COR-L47 (cell line): ENCODE measurements around the gene ACTL7A.
A peak's percentile ranks its signal among the peaks of the same experiment; 100 is the strongest.

Experiments
- DNase-seq: peaks from one replicate; lab custom pipeline; 2025; lab: John Stamatoyannopoulos, UW

ACTL7A gene

DNA sequence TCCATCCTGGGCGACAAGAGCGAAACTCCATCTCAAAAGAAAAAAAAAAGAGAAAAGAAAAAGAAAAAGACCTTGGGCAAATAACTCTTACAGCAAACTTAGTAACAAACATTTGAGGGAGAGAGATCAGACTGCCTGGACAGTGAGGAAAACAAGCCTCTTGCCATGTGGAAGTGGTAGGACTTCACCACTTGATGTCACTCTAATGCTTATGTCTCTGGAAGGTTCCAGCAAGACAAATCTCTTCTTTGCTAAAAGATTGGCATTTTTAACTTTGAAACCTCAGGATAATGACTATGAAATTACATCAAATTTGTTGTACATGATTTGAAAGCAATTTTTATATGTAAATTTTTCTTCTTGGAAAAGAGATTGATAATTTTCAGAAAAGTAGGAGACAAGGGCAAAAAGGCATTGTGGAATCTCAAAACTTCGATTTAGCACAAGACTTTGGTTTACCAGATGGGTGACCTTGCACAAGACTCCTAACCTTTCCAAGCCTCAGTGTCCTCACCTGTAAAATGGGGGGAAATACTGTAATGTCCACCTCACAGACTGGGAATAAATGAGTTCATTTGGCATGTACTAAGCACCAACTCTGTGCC lies 11.7 kb upstream of the ACTL7A start:
- peak; percentile 32 for DNase-seq

DNA sequence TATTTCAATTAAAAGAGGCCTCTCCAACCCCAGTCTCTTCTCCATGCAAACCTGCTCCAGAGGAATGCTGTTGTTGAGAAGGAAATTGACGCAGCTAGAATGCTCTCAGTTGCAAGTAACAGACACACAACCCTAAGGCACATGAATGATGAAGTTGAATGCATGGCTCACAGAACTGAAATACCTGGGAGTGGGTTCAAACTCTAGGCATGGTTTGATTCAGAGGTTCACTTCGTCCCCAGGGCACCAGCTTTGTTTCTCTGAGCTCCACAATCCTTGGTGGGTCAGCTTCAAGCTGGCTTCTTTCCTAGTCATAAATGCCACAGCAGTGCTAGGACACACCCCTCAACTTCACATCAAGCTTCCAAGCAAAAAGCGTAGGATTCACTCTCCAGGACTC lies 10.9 kb upstream of the ACTL7A start:
- DNase-seq: no peak

DNA sequence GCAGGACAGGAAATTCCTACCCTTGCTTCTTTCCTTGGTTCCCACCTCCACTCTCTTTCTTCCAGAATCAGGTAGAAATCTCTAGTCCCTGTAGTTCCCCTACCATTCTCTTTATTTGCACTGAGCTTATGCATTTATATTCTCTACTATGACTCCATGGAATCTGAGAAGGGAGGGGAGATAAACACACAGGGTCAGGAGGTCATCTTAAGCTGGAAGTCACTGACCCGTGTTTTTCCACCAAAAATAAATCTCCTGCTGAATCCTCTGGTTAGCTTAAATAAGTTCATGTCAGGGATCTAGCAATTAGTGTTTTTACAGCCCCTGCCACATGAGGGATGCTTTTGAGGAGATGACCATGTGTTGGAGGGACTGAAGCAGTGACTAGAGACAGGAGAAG lies 10.0 kb upstream of the ACTL7A start:
- no peak for DNase-seq

DNA sequence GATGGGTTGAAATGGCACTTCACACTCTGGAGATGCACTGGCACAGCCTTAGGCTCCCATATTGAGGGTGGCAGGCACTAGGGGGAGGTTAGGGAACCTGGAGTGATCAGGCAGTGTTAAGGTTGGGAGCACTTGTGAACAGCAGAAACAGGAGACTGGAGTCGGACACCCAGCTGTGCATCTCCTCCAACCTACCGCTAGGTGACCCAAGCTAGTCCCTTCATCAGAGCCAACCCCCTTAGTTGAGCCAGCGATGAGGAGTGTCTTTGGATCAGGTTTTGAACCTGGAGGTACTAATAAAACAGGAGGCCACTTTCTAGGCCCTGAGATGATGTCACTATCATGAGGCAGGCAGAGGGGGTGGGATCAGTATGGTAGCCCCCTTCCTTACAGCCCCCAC lies 8.0 kb upstream of the ACTL7A start:
- no peak for DNase-seq

DNA sequence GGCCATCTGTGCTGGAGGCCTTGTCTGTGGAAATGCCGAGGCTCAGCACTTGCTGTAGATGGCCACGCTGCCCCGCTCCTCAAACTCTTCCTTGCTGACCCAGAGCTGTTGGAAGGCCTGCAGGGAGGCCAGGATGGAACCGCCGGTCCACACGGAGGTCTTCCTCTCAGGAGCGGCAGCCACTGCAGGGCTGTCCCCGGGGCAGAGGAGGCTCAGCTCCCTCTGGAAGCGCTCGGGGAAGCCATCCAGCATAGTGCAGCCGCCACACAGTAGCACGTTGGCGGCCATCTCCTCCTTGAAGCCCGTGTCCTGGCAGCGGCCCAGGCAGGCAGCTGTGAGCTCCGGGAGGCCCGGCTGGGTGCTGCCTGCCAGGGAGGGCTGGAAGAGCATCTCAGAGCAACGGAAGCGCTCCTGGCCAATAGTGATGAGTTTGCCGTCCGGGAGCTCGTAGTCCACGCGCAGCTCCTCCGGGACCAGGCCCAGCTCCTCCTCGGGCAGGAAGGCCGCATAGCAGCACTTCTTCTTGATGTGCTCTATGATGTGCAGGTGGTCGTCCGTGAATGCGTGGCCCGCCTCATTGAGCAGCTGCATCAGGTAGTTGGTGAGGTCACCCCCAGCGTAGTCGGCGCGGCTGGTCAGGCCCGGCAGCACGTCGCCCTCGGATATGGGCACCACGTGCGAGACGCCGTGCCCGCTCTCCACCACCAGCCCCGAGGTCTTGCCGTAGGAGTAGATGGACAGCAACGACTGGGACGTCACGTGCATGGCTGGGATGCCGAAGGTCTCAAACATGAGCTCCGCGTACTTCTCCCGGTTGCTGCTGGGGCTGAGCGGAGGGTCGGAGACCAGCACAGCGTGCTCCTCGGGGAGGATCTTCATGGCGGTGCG lies 7.2 kb upstream of the ACTL7A start:
- peak; percentile 47 for DNase-seq

DNA sequence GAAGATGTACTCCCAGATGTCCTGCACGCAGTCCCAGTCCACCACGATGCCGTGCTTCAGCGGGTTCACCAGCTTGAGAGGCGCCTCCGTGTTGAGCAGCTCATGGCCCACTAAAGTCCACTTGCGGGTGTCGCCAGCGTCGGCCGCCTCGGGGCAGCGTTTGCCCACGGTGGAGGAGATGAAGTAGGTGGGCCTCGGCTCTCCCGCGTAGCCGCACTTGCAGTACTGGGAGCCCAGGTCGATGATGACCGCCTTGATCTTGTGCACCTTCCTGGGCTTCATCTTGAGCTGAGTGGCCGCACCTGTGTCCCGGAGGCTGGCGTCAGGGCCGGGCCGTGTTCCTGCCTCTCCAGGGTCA lies 6.6 kb upstream of the ACTL7A start:
- DNase-seq: no peak

DNA sequence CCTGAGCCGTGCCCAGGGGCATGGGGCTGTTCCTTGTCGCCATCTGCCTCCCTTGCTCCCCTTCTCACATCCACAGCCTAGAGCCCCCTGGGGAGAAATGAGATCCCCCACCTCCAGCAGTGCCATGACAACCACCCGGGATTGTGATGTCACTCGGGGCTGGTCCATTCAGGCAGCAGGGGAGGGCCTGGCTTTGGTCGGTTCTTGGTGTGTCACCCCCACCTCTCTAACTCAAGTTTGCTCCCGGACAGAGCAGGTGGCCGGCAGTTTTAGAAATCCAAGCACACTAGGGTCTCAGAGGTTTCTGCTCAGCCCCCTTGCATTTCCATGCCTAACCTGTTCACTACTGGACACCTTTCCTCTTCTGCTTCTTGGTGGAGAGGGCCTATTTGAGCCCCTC lies 6.2 kb upstream of the ACTL7A start, which contains the start of gene ACTL7B:
Gene ACTL7B, minus strand, starts transcription at position 99 of the 400 bp plus-strand sequence. Its CDS starts 56 bp downstream, at position 43.
- DNase-seq: no peak

DNA sequence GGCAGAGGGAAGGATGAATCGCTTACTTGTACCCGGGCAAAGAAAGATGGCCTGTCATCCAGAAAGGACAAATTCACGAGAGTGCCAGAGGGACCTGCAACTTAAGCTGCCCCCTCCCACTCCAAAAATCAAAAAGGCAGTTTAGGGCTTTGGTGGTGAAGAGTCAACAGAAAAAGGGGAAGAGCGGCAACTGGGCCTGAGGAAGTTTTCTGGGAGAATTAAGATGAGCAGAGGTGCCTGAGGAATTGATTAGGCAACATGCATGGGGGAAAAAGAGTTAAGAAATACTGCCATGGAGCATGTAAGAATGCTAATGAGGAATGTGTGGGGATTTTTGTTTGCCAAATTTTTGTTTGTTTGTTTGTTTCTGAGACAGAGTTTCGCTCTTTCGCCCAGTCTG lies 4.5 kb upstream of the ACTL7A start:
- no peak for DNase-seq

DNA sequence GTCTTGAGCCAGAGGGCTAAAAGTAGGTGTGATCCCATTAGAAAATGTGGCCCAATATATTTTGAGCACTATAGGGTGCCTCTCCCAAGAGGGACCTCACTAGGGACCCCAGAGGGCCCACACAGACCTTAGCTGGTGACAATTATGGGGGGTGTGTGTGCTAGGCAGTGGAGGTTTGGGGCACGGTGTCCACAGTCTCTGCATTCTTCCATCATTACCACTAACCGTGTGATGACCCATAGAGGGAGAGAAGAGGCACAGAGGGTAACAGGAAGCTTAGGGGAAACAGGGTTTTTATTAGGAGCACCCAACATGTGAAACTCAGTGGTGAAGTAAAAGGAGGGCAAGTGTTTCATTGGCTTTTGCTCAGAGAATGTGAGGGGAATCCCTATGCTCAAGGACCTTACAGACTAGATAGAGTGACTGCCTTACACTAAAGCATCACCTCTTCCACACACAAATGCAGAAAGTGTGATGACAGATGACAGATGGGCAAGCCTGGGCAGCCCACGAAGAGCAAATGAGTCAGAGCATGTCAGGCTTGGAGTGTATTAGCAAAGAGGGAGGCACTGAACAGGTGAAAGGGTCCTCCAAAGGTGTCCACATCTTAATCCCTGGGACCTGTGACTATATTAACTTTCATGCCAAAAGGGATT lies 2.5 kb upstream of the ACTL7A start:
- no peak for DNase-seq

DNA sequence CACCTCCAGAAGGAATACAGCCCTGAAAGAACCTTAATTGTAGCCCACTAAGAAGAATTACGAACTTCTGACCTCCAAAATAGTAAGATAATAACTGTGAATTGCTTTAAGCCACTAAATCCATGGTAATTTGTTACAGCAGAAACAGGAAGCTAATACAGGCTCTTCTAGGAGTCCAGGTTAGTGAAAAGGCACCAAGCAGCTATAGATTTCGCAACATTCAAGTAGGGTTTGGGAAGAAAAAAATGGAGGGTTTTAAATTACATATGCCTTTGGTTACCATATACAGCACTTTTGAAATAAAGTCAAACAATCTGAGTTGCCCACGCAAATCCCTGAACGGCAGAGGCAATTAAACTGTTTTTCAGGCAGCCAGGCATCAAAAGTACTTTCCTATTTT lies 1.7 kb upstream of the ACTL7A start:
- DNase-seq: no peak

DNA sequence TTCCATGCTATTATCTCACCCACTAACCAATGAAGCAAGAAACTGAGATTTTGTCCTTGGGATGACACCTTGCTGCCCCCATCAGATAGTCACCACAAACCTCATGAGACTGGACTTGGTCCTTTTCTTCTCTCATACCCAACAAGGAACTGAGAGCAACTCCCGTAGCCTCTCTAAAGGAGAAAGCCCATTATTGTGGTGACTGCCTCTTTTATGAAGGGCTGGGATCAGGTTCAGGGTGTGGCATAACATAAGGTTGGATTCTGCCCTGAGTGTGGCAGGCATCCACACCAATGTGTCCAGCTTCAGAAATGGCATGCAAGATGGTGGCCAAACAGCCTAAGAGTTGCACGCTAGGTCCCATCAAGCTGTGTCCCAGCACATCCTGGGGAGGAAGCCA lies 1.3 kb upstream of the ACTL7A start:
- DNase-seq: no peak

DNA sequence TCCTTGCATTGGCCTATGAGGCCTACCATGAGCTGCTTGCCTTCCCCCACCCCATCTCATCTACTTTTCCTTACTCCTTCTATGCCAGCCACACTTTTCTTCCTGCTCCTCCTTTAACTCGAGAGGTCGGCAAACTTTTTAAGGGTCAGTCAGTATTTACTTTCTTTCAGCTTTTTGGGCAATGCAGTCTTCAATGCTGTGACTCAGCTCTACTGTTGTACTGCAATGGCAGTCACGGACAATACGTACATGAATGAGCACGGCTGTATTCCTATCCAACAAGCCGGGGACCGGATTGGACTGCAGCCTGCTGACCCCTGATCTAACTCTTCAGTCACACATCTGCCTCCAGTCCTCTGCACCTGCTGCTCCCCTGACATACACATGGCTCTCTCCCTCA lies 602 bp upstream of the ACTL7A start:
- no peak for DNase-seq

DNA sequence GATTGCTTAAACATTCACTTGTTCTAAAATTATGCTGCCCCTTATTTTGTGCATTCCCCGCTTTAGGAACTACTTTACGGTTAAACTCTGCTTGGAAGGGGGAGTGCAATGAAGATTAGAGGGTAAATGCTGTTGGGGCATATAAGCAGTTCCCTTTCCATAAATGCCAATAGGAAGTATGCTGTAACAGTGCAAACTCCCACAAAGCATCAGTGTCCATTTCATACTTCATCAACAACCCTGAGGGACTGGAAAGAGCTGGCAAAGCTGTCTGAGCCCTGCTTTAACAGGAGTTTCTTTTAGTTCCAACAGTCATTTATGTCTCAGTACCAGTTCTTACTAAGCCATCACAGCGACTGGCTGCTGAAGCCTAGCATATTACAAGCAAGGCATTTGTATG lies 1.8 kb downstream of the ACTL7A start:
- DNase-seq: no peak

DNA sequence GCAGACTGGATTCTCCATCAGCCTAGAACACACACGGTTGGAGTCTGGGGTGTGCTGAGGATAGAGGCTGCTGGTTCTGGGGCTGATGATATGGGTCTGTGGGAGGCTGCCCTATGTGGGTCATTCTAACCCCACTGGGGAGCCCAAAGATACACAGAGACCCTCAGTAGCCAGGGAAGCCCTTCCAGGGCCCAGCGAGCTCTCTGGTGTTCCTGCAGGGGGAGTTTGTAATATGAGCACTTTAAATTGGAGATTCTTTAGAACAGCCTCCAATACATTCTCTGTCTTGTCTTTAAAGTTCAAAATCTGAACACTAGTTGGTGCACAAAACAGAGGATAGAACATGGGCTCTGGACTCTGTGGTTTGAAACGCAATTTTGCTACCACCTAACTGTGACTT lies 2.4 kb downstream of the ACTL7A start:
- no peak for DNase-seq

DNA sequence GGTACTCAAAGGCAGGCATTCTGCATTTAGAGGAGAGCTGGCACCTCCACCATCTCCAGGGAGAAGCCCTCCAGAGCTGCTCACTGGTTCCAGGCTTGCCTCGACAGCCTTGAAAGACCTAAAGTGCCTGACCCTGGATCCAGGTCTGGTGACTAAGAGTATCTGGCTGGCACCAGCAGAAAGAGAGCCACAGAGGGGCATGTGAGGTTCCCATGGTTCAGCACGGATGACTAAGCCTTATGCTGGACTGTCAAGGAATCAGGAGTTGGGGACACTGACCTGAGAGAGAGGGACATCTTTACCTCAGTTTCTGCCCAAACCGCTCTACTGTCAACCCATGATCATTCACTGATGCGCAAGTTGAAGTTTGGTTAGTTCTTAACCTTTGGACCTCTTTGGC lies 3.0 kb downstream of the ACTL7A start:
- DNase-seq: no peak

DNA sequence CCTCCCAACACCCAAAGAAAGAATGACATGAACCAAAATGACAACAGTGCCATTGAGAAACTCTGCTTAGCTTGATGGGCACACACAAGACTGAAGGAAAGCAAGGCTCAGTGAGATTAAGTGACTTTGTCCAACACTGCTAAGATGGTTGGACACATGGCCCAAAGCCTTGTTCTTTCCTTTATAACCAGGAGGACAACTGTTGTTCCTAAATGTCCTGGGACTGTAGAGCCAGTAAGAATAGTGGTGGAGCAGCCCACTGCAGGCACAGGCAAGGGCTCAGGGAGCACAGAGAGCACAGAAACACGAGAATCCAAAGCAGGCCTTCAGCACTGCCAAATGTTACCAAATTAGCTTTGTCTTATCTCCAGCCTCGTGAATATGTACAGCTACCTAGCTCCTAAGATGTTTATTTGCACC lies 3.9 kb downstream of the ACTL7A start:
- DNase-seq: no peak

DNA sequence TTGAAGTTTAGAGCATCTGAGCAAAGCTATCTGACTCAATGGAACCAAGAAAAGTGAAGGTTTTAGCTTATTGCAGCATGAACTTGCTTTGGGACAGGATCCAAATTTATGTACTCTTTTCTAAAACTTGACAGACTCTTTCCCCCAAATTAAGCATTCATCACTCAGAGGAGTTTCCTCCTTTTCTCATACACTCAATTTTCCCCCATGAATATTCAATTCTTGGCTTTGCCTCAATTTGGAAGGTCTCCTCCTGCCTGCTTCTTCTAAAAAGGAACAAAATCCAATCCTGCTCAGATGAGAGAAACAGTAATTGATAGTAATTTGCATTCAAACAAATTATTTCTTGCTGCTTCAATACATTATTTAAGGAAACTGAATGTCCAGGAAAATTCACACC lies 5.0 kb downstream of the ACTL7A start:
- no peak for DNase-seq

DNA sequence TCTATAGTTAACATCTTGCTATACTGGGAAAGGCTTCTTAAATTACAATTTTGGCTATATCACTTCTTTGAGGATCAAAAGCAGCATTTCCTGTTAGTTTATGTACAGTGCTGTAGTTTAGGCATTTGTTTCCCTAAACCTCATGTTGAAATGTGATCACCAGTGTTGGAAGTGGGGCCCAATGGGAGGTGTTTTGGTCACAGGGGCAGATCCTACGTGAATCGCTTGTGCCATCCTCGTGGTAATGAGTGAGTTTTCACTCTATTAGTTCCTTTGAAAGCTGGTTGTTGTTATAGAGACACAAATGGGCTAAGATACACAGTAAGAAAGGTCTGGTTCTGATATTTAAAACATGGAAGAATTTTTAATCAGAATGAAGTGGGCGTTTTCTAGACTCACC lies 5.8 kb downstream of the ACTL7A start:
- DNase-seq: no peak

DNA sequence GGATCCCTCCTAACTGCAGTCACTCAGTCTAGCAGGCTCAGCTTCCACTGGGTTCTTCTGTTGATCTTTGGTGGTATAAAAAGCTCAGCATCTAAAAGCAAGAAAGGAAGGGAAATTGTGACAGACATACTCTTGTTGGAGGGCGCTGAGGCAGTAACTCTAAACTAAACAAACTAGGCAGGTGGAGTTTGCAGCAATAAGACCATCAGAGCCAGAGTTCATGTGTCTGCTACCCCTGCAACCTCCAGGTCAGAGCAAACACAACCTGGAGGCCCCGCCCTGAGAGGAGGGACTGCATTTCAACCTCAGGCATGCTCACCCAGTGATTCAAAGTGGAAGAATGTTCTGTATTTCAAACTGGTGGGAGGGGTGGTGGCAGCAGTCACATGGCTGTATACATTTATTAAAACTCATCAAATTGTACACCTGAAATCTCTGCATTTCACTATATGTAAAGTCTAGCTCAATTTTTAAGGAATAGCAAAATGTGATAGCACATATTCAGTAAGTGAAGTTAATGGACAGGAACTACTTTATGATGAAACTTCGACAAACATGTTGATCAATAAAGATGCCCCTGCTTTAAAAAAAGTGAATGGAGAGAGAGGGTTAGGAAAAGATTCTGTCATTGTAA lies 7.1 kb downstream of the ACTL7A start:
- DNase-seq: no peak

DNA sequence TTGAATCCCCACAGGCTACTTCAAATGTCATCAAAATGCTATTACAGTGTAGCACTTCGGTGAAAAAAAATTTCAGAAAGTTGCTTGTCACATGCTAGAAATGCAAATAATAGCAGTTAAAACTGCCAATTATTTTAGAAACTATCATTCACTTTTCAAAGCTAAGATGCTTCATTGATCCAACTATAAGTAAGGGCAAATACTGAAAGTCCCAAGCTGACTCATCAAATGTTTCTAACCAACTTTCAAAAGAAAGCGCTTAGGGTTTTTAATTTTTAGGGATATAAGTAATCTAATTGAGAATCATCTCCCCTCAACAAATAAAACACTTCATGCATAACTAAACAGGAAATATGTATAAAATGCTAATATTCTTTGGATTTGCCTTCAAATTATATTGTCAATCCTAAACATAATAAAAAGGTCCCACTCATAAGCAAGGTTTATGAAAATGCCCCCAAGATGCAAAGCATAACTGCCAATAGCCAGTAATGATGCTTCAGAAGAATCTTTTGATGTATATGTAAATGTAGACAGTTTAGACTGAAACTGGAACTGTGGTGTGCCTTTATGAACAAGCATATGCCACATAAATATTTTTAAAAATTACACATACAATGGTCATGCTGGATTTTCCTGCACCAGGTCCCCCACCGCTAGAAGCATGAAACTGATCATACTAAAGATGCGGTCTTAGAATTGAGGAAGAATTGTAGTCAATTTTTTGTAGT lies 12.2 kb downstream of the ACTL7A start:
- DNase-seq: no peak

DNA sequence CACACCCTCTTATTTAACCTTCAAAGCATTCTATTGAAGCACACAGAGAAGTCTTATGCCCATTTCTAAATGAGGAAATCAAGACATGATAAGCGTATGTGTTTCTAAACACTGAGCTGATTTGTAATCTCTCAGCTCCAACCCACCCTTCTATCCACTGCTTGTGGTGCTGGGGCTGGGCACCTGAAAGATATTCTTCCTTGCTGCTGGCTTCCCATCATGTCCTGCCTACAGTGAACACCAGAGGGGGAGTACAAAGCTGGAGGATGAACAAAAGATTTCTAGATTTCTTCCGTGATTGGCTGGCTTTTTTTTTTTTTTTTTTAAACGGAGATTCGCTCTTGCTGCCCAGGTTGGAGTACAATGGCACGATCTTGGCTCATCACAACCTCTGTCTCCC lies 14.4 kb downstream of the ACTL7A start:
- DNase-seq: no peak

DNA sequence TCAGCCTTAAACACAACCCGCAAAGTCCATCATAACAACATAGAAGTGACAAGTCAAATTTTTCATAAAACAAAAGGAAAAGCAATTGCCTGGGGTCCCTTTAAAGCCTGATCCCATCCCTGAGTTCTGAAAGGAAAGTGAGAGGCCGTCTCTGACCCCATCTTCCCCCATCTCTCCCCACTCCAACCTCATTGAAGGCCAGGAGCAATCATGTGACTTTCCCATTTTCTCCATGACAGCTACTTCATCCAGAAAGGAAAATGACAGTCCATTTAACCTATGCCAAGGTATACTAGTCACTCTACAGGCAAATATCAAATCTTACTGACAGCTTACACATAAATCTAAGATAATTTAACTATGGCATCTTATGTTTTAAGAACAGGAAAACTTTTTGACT lies 15.5 kb downstream of the ACTL7A start:
- DNase-seq: no peak
